Glutamatergic neuron (in vitro differentiated cells): ENCODE data around the gene CD84. TPM values are rescaled to one million over a fixed set of nuclear protein-coding genes. Genes with fewer than 3 reads are reported as not detected.
"Not testable (repeated sequence)": the region's sequence is repeated elsewhere in the genome, so short reads cannot be mapped to it uniquely, and the experiment has no call there.

ENCODE experiments used
- DNase-seq: peaks from one replicate; pipeline ENCODE4 v3.0.0; 2022
- H3K27ac Mint-ChIP-seq: one replicate; pipeline ENCODE4 v1.8.0; 2020; ENCODE audit warnings: mild to moderate bottlenecking, mixed read lengths, inconsistent platforms; ENCODE audit not compliant: unreplicated experiment
- H3K27me3 Mint-ChIP-seq: one replicate; pipeline ENCODE4 v1.8.0; 2020; ENCODE audit warnings: mild to moderate bottlenecking, moderate library complexity, mixed read lengths, inconsistent platforms; ENCODE audit not compliant: unreplicated experiment
- H3K36me3 Mint-ChIP-seq: one replicate; pipeline ENCODE4 v1.8.0; 2020; ENCODE audit warnings: mild to moderate bottlenecking, mixed read lengths, inconsistent platforms; ENCODE audit not compliant: unreplicated experiment
- H3K4me1 Mint-ChIP-seq: one replicate; pipeline ENCODE4 v1.8.0; 2020; ENCODE audit warnings: mild to moderate bottlenecking, low read depth, mixed read lengths, inconsistent platforms; ENCODE audit not compliant: unreplicated experiment
- H3K4me3 Mint-ChIP-seq: one replicate; pipeline ENCODE4 v1.8.0; 2020; ENCODE audit warnings: mild to moderate bottlenecking, mixed read lengths, inconsistent platforms; ENCODE audit not compliant: unreplicated experiment
- H3K9me3 Mint-ChIP-seq: one replicate; pipeline ENCODE4 v1.8.0; 2020; ENCODE audit warnings: mild to moderate bottlenecking, moderate library complexity, mixed read lengths, inconsistent platforms; ENCODE audit not compliant: unreplicated experiment
- CTCF ChIP-seq: fragments of 200-600 bp; sonication (generic); IDR thresholded peaks from one replicate; pipeline ENCODE4 v1.5.0; 2021; ENCODE audit not compliant: partially characterized antibody, unreplicated experiment
- total RNA-seq: library from RNA; stranded (reverse); fragmentation: NEBNext Ultra II Directional; extraction: Animal tissue kit (Norgen Biotek cat#: 25700); gene quantifications from one replicate; pipeline ENCODE4 v1.2.1, GENCODE V29; 2021; ENCODE audit not compliant: unreplicated experiment

The CD84 gene
- total RNA-seq, 1 donor from 2014 or later = not detected

GRCh38 chr1:160523789-160524188 is 55.5 kb downstream of the CD84 start:
- not testable (repeated sequence) for DNase-seq, H3K27me3 Mint-ChIP-seq

GRCh38 chr1:160522622-160523345 is 56.5 kb downstream of the CD84 start, which contains the start of gene SLAMF6:
Gene SLAMF6, minus strand, starts transcription at chr1:160523255. Its CDS starts 63 bp downstream, at chr1:160523192.
- Mint-ChIP-seq H3K27ac (no peak within 1 kb of the TSS), H3K36me3 (peaks cover 11% of the 10 kb centered on the region), H3K4me3 (no peak within 1 kb of the TSS), H3K27me3 (no peaks in the 10 kb centered on the region), H3K4me1 (no peaks in the 10 kb centered on the region), H3K9me3 (peaks cover 2% of the 10 kb centered on the region)
- TF ChIP-seq CTCF = no peak
- DNase-seq = no peak

More at GRCh38 chr1:160523789-160524188, 55.5 kb downstream of the CD84 start:
- not testable (repeated sequence) for H3K4me1 Mint-ChIP-seq, H3K9me3 Mint-ChIP-seq, H3K27ac Mint-ChIP-seq, H3K4me3 Mint-ChIP-seq
- H3K36me3 Mint-ChIP-seq = peaks cover 12% of the 10 kb centered on the region

GRCh38 chr1:160522136-160522535 is 57.2 kb downstream of the CD84 start:
- H3K4me1 Mint-ChIP-seq = no peaks in the 10 kb centered on the region
- peaks cover 2% of the 10 kb centered on the region for H3K9me3 Mint-ChIP-seq
- TF ChIP-seq CTCF = no peak
- no peak for DNase-seq
- H3K4me3 Mint-ChIP-seq = no peak overlapping the region
- peaks cover 5% of the 10 kb centered on the region for H3K36me3 Mint-ChIP-seq
- no peak overlapping the region for H3K27ac Mint-ChIP-seq
- no peaks in the 10 kb centered on the region for H3K27me3 Mint-ChIP-seq

GRCh38 chr1:160521554-160521953 is 57.7 kb downstream of the CD84 start:
- H3K27me3 Mint-ChIP-seq = no peaks in the 10 kb centered on the region
- TF ChIP-seq CTCF = no peak
- no peak overlapping the region for H3K27ac Mint-ChIP-seq
- H3K36me3 Mint-ChIP-seq = no peaks in the 10 kb centered on the region
- H3K9me3 Mint-ChIP-seq = peaks cover 2% of the 10 kb centered on the region
- no peak for DNase-seq
- H3K4me1 Mint-ChIP-seq = no peaks in the 10 kb centered on the region
- H3K4me3 Mint-ChIP-seq = no peak overlapping the region

- H3K27me3 Mint-ChIP-seq = no peaks in the 10 kb centered on the region
- no peaks in the 10 kb centered on the region for H3K4me1 Mint-ChIP-seq
- H3K27ac Mint-ChIP-seq = no peak overlapping the region
- no peaks in the 10 kb centered on the region for H3K36me3 Mint-ChIP-seq
- H3K9me3 Mint-ChIP-seq = peaks cover 2% of the 10 kb centered on the region
- DNase-seq = no peak
- no peak overlapping the region for H3K4me3 Mint-ChIP-seq
- TF ChIP-seq CTCF = no peak
Measured at GRCh38 chr1:160520999-160521398, 58.3 kb downstream of the CD84 start.
